ENCODE data around the gene OGG1. TPM values are rescaled to one million over a fixed set of nuclear protein-coding genes. Genes with fewer than 3 reads are reported as not detected.

OGG1 gene
- total and polyA plus RNA-seq, 10 of the 15 experiments (the other 5 are each of a cell fraction or from before 2014, with no cell fraction given) = 4.8 to 38.8 (median 27.2) TPM

DNA sequence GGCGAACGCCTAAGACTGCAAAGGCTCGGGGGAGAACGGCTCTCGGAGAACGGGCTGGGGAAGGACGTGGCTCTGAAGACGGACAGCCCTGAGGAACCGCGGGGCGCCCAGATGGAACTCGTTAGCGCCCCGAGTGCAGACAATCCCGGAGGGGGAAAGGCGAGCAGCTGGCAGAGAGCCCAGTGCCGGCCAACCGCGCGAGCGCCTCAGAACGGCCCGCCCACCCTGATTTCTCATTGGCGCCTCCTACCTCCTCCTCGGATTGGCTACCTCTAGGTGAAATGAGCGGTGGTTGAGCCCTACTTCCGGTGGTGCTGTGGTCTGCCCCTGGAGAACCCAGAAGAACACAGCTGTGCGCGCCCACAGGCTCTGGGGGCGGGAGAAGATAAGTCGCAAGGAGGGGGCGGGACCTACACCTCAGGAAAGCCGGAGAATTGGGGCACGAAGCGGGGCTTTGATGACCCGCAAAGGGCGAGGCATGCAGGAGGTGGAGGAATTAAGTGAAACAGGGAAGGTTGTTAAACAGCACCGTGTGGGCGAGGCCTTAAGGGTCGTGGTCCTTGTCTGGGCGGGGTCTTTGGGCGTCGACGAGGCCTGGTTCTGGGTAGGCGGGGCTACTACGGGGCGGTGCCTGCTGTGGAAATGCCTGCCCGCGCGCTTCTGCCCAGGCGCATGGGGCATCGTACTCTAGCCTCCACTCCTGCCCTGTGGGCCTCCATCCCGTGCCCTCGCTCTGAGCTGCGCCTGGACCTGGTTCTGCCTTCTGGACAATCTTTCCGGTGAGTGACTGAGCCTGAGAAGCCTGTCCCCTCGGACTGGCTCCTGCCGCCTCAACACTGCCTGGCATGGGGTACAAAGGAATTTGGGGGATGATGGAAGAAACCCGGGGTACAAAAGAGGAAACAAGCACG is at the start of gene OGG1 (continued):
- TF ChIP-seq, protein P1, sequence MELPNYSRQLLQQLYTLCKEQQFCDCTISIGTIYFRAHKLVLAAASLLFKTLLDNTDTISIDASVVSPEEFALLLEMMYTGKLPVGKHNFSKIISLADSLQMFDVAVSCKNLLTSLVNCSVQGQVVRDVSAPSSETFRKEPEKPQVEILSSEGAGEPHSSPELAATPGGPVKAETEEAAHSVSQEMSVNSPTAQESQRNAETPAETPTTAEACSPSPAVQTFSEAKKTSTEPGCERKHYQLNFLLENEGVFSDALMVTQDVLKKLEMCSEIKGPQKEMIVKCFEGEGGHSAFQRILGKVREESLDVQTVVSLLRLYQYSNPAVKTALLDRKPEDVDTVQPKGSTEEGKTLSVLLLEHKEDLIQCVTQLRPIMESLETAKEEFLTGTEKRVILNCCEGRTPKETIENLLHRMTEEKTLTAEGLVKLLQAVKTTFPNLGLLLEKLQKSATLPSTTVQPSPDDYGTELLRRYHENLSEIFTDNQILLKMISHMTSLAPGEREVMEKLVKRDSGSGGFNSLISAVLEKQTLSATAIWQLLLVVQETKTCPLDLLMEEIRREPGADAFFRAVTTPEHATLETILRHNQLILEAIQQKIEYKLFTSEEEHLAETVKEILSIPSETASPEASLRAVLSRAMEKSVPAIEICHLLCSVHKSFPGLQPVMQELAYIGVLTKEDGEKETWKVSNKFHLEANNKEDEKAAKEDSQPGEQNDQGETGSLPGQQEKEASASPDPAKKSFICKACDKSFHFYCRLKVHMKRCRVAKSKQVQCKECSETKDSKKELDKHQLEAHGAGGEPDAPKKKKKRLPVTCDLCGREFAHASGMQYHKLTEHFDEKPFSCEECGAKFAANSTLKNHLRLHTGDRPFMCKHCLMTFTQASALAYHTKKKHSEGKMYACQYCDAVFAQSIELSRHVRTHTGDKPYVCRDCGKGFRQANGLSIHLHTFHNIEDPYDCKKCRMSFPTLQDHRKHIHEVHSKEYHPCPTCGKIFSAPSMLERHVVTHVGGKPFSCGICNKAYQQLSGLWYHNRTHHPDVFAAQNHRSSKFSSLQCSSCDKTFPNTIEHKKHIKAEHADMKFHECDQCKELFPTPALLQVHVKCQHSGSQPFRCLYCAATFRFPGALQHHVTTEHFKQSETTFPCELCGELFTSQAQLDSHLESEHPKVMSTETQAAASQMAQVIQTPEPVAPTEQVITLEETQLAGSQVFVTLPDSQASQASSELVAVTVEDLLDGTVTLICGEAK (IDR thresholded peaks at IDR 0.05; ENCODE audit: borderline replicate concordance) = peak; percentile 77; the same call in 1 of the 2 replicates
- TF ChIP-seq, protein P2, sequence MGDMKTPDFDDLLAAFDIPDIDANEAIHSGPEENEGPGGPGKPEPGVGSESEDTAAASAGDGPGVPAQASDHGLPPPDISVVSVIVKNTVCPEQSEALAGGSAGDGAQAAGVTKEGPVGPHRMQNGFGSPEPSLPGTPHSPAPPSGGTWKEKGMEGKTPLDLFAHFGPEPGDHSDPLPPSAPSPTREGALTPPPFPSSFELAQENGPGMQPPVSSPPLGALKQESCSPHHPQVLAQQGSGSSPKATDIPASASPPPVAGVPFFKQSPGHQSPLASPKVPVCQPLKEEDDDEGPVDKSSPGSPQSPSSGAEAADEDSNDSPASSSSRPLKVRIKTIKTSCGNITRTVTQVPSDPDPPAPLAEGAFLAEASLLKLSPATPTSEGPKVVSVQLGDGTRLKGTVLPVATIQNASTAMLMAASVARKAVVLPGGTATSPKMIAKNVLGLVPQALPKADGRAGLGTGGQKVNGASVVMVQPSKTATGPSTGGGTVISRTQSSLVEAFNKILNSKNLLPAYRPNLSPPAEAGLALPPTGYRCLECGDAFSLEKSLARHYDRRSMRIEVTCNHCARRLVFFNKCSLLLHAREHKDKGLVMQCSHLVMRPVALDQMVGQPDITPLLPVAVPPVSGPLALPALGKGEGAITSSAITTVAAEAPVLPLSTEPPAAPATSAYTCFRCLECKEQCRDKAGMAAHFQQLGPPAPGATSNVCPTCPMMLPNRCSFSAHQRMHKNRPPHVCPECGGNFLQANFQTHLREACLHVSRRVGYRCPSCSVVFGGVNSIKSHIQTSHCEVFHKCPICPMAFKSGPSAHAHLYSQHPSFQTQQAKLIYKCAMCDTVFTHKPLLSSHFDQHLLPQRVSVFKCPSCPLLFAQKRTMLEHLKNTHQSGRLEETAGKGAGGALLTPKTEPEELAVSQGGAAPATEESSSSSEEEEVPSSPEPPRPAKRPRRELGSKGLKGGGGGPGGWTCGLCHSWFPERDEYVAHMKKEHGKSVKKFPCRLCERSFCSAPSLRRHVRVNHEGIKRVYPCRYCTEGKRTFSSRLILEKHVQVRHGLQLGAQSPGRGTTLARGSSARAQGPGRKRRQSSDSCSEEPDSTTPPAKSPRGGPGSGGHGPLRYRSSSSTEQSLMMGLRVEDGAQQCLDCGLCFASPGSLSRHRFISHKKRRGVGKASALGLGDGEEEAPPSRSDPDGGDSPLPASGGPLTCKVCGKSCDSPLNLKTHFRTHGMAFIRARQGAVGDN (IDR thresholded peaks at IDR 0.05) = peak; percentile 34; the same call in 1 of the 2 replicates
- TF ChIP-seq IKZF1 (conservative IDR thresholded peaks at IDR 0.05) (peak; percentile 60; the same call in 1 of the 2 replicates), HDAC2 (IDR thresholded peaks at IDR 0.05) (no peak), NR2C1 (IDR thresholded peaks at IDR 0.05) (peak; percentile 18; the same call in 1 of the 2 replicates), CHD2 (IDR thresholded peaks at IDR 0.05; ENCODE audit: borderline replicate concordance, low read depth, low read length) (peak; percentile 52; the same call in 1 of the 2 replicates), PML (IDR thresholded peaks at IDR 0.05; ENCODE audit: low read length) (peak; percentile 40; the same call in 1 of the 2 replicates), ZBED1 (IDR thresholded peaks at IDR 0.05; ENCODE audit: borderline replicate concordance) (no peak), CREM (IDR thresholded peaks at IDR 0.05; ENCODE audit: low read depth) (no peak)
- TF ChIP-seq, protein P3, sequence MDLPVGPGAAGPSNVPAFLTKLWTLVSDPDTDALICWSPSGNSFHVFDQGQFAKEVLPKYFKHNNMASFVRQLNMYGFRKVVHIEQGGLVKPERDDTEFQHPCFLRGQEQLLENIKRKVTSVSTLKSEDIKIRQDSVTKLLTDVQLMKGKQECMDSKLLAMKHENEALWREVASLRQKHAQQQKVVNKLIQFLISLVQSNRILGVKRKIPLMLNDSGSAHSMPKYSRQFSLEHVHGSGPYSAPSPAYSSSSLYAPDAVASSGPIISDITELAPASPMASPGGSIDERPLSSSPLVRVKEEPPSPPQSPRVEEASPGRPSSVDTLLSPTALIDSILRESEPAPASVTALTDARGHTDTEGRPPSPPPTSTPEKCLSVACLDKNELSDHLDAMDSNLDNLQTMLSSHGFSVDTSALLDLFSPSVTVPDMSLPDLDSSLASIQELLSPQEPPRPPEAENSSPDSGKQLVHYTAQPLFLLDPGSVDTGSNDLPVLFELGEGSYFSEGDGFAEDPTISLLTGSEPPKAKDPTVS (IDR thresholded peaks at IDR 0.05; ENCODE audit: low read depth, low read length) = no peak
- TF ChIP-seq, protein P4, sequence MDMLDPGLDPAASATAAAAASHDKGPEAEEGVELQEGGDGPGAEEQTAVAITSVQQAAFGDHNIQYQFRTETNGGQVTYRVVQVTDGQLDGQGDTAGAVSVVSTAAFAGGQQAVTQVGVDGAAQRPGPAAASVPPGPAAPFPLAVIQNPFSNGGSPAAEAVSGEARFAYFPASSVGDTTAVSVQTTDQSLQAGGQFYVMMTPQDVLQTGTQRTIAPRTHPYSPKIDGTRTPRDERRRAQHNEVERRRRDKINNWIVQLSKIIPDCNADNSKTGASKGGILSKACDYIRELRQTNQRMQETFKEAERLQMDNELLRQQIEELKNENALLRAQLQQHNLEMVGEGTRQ (IDR thresholded peaks at IDR 0.05; ENCODE audit: borderline replicate concordance, low read depth, low read length) = no peak
- TF ChIP-seq, protein P5, sequence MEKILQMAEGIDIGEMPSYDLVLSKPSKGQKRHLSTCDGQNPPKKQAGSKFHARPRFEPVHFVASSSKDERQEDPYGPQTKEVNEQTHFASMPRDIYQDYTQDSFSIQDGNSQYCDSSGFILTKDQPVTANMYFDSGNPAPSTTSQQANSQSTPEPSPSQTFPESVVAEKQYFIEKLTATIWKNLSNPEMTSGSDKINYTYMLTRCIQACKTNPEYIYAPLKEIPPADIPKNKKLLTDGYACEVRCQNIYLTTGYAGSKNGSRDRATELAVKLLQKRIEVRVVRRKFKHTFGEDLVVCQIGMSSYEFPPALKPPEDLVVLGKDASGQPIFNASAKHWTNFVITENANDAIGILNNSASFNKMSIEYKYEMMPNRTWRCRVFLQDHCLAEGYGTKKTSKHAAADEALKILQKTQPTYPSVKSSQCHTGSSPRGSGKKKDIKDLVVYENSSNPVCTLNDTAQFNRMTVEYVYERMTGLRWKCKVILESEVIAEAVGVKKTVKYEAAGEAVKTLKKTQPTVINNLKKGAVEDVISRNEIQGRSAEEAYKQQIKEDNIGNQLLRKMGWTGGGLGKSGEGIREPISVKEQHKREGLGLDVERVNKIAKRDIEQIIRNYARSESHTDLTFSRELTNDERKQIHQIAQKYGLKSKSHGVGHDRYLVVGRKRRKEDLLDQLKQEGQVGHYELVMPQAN (conservative IDR thresholded peaks at IDR 0.05) = peak; percentile 65; the same call in 1 of the 2 replicates
- TF ChIP-seq, protein P6, sequence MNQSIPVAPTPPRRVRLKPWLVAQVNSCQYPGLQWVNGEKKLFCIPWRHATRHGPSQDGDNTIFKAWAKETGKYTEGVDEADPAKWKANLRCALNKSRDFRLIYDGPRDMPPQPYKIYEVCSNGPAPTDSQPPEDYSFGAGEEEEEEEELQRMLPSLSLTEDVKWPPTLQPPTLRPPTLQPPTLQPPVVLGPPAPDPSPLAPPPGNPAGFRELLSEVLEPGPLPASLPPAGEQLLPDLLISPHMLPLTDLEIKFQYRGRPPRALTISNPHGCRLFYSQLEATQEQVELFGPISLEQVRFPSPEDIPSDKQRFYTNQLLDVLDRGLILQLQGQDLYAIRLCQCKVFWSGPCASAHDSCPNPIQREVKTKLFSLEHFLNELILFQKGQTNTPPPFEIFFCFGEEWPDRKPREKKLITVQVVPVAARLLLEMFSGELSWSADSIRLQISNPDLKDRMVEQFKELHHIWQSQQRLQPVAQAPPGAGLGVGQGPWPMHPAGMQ (IDR thresholded peaks at IDR 0.05; ENCODE audit: borderline replicate concordance) = no peak

Data from GM12878 (cell line).